A673 (cell line): ENCODE measurements around the gene CCDC171. TPM values are rescaled to one million over a fixed set of nuclear protein-coding genes. Genes with fewer than 3 reads are reported as not detected.

Source experiments
- BruUV-seq: library from RNA; stranded (reverse); fragments of 400-500 nt; replicated peaks from 2 replicates; lab custom pipeline; 2021; lab: Mats Ljungman, UMichigan
- CTCF ChIA-PET: fragments of 300-600 bp; sonication (Branson Sonifier 250); formaldehyde crosslinking; loops from one replicate; lab custom pipeline; 2022; ENCODE audit warnings: antibody characterized with exemption; lab: Charles Lee
- POLR2A ChIA-PET: fragments of 300-600 bp; sonication (Branson Sonifier 250); formaldehyde crosslinking; loops from one replicate; lab custom pipeline; 2022; ENCODE audit warnings: antibody characterized with exemption; ENCODE audit not compliant: low non-redundant PET; lab: Charles Lee
- DNase-seq: peaks from one replicate; pipeline ENCODE4 v3.0.0-alpha.2; 2015; ENCODE audit warnings: low spot score
- H3K27ac ChIP-seq: fragments of 200-600 bp; sonication (generic); 2 replicates; pipeline ENCODE4 v1.5.1; 2016; ENCODE audit warnings: mixed run types, low read depth, mild to moderate bottlenecking, mixed read lengths, antibody characterized with exemption, low read length; ENCODE audit not compliant: poor library complexity, severe bottlenecking
- H3K27me3 ChIP-seq: fragments of 200-600 bp; sonication (generic); replicated peaks from 2 replicates; pipeline ENCODE4 v1.6.1; 2017; ENCODE audit warnings: mixed run types, low read depth, mild to moderate bottlenecking, mixed read lengths, antibody characterized with exemption, low read length; ENCODE audit not compliant: insufficient read depth, poor library complexity
- H3K36me3 ChIP-seq: fragments of 200-600 bp; sonication (generic); 2 replicates; pipeline ENCODE4 v1.6.1; 2016; ENCODE audit warnings: mixed run types, mild to moderate bottlenecking, mixed read lengths, antibody characterized with exemption, low read length; ENCODE audit not compliant: insufficient read depth, poor library complexity, severe bottlenecking
- H3K4me1 ChIP-seq: fragments of 200-600 bp; sonication (generic); 2 replicates; pipeline ENCODE4 v1.6.1; 2017; ENCODE audit warnings: mixed run types, mild to moderate bottlenecking, mixed read lengths, antibody characterized with exemption, low read length; ENCODE audit not compliant: insufficient read depth, poor library complexity, severe bottlenecking
- H3K4me3 ChIP-seq: fragments of 200-600 bp; sonication (generic); 2 replicates; pipeline ENCODE4 v1.5.1; 2016; ENCODE audit warnings: low read depth, mixed run types, mild to moderate bottlenecking, mixed read lengths, low read length; ENCODE audit not compliant: poor library complexity, severe bottlenecking
- H3K9me3 ChIP-seq: fragments of 200-600 bp; sonication (generic); 2 replicates; pipeline ENCODE4 v1.6.1; 2016; ENCODE audit warnings: mixed run types, low read depth, mild to moderate bottlenecking, mixed read lengths, antibody characterized with exemption, low read length; ENCODE audit not compliant: poor library complexity, severe bottlenecking
- CTCF ChIP-seq: fragments of 300-800, 200-600 bp; sonication (generic); conservative IDR thresholded peaks from 2 replicates; pipeline ENCODE4 v1.5.1; 2017; ENCODE audit warnings: low read depth, mild to moderate bottlenecking, antibody characterized with exemption, low read length, moderate library complexity, mixed read lengths
- EZH2 ChIP-seq: fragments of 200-600 bp; sonication (generic); IDR thresholded peaks from 2 replicates; pipeline ENCODE4 v1.6.1; 2017; ENCODE audit warnings: borderline replicate concordance, low read depth, mild to moderate bottlenecking, mixed read lengths, antibody characterized with exemption, low read length; ENCODE audit not compliant: poor library complexity, severe bottlenecking
- intact Hi-C: fragments of 100-400 bp; cut with micrococcal nuclease; formaldehyde crosslinking; loops from one replicate; pipeline ENCODE4 v1.10.0; 2022; ENCODE audit not compliant: unreplicated experiment
- total RNA-seq: library from RNA; stranded (reverse); gene quantifications from 2 replicates; pipeline ENCODE4 v1.2.3, GENCODE V29; 2021

CCDC171 gene
- total RNA-seq, 1 experiment from 2014 or later: 72.5 TPM

GRCh38 chr9:15553528-15553898 is 670 bp downstream of the CCDC171 start:
- Histone ChIP-seq H3K9me3 (no peaks in the 10 kb centered on the region), H3K4me1 (peaks cover 4% of the 10 kb centered on the region), H3K27me3 (no peaks in the 10 kb centered on the region), H3K36me3 (no peaks in the 10 kb centered on the region), H3K27ac (no peak overlapping the region), H3K4me3 (peak overlapping the region; percentile 59)
- TF ChIP-seq CTCF (no peak), EZH2 (no peak)
- ChIA-PET POLR2A (no interaction called here), CTCF (no interaction called here)
- no TSS peak for BruUV-seq
- DNase-seq: no peak
- intact Hi-C loops: no loop called here

- H3K4me3 ChIP-seq: no peak overlapping the region
Observed at GRCh38 chr9:15570769-15571168, 17.9 kb downstream of the CCDC171 start.

GRCh38 chr9:15572200-15572770 is 19.4 kb downstream of the CCDC171 start:
- intact Hi-C loops: no loop called here
- Histone ChIP-seq H3K27ac (no peak overlapping the region), H3K9me3 (no peaks in the 10 kb centered on the region), H3K27me3 (no peaks in the 10 kb centered on the region), H3K4me1 (no peaks in the 10 kb centered on the region), H3K4me3 (no peak overlapping the region), H3K36me3 (no peaks in the 10 kb centered on the region)
- CTCF ChIA-PET: no interaction called here
- no peak for DNase-seq
- BruUV-seq: no TSS peak
- TF ChIP-seq CTCF (no peak), EZH2 (no peak)
- POLR2A ChIA-PET: no interaction called here

More at GRCh38 chr9:15570769-15571168, 17.9 kb downstream of the CCDC171 start:
- ChIA-PET CTCF (no interaction called here), POLR2A (no interaction called here)
- no peaks in the 10 kb centered on the region for H3K36me3 ChIP-seq
- no peaks in the 10 kb centered on the region for H3K9me3 ChIP-seq
- intact Hi-C loops: no loop called here
- H3K4me1 ChIP-seq: no peaks in the 10 kb centered on the region
- BruUV-seq: no TSS peak
- TF ChIP-seq EZH2 (no peak), CTCF (no peak)
- H3K27ac ChIP-seq: no peak overlapping the region
- no peaks in the 10 kb centered on the region for H3K27me3 ChIP-seq
- no peak for DNase-seq
